ENCODE data around the gene NCAM1.

DNA sequence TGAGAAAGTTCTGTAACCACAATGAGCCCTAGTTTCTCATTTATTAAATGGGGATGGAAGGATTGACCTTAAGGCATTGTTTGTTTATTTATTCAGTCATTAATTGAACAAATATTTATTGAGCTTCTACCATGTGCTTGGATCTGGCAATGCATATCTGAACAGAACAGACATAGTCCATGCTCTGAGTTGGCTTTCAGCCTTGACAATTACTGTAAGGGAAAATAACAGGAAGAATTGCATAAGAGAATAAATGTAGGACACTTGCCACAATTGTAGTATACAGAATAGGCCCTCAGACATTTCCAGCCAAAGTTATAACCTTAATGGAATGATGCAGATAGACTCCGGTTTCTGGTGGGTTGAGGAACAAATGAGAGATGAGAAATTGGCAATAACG is 192.6 kb downstream of the NCAM1 start:
- TF ChIP-seq, protein P1, sequence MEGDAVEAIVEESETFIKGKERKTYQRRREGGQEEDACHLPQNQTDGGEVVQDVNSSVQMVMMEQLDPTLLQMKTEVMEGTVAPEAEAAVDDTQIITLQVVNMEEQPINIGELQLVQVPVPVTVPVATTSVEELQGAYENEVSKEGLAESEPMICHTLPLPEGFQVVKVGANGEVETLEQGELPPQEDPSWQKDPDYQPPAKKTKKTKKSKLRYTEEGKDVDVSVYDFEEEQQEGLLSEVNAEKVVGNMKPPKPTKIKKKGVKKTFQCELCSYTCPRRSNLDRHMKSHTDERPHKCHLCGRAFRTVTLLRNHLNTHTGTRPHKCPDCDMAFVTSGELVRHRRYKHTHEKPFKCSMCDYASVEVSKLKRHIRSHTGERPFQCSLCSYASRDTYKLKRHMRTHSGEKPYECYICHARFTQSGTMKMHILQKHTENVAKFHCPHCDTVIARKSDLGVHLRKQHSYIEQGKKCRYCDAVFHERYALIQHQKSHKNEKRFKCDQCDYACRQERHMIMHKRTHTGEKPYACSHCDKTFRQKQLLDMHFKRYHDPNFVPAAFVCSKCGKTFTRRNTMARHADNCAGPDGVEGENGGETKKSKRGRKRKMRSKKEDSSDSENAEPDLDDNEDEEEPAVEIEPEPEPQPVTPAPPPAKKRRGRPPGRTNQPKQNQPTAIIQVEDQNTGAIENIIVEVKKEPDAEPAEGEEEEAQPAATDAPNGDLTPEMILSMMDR (conservative IDR thresholded peaks at IDR 0.05; ENCODE audit: low read depth in 2 of 2) = no peak
- TF ChIP-seq POLR2AphosphoS5 (IDR thresholded peaks at IDR 0.05; ENCODE audit: low read depth) (no peak), CREB1 (CRISPR knock-in tag; IDR thresholded peaks at IDR 0.05; ENCODE audit: low read depth) (no peak), EZH2 (IDR thresholded peaks at IDR 0.05; ENCODE audit: low read depth, unreplicated experiment) (no peak), EZH2phosphoT487 (IDR thresholded peaks at IDR 0.05; ENCODE audit: unreplicated experiment) (no peak), JUNB (IDR thresholded peaks at IDR 0.05; ENCODE audit: unreplicated experiment) (no peak)
- TF ChIP-seq, protein P2, sequence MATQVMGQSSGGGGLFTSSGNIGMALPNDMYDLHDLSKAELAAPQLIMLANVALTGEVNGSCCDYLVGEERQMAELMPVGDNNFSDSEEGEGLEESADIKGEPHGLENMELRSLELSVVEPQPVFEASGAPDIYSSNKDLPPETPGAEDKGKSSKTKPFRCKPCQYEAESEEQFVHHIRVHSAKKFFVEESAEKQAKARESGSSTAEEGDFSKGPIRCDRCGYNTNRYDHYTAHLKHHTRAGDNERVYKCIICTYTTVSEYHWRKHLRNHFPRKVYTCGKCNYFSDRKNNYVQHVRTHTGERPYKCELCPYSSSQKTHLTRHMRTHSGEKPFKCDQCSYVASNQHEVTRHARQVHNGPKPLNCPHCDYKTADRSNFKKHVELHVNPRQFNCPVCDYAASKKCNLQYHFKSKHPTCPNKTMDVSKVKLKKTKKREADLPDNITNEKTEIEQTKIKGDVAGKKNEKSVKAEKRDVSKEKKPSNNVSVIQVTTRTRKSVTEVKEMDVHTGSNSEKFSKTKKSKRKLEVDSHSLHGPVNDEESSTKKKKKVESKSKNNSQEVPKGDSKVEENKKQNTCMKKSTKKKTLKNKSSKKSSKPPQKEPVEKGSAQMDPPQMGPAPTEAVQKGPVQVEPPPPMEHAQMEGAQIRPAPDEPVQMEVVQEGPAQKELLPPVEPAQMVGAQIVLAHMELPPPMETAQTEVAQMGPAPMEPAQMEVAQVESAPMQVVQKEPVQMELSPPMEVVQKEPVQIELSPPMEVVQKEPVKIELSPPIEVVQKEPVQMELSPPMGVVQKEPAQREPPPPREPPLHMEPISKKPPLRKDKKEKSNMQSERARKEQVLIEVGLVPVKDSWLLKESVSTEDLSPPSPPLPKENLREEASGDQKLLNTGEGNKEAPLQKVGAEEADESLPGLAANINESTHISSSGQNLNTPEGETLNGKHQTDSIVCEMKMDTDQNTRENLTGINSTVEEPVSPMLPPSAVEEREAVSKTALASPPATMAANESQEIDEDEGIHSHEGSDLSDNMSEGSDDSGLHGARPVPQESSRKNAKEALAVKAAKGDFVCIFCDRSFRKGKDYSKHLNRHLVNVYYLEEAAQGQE (IDR thresholded peaks at IDR 0.05; ENCODE audit: unreplicated experiment) = no peak
- TF ChIP-seq, protein P3, sequence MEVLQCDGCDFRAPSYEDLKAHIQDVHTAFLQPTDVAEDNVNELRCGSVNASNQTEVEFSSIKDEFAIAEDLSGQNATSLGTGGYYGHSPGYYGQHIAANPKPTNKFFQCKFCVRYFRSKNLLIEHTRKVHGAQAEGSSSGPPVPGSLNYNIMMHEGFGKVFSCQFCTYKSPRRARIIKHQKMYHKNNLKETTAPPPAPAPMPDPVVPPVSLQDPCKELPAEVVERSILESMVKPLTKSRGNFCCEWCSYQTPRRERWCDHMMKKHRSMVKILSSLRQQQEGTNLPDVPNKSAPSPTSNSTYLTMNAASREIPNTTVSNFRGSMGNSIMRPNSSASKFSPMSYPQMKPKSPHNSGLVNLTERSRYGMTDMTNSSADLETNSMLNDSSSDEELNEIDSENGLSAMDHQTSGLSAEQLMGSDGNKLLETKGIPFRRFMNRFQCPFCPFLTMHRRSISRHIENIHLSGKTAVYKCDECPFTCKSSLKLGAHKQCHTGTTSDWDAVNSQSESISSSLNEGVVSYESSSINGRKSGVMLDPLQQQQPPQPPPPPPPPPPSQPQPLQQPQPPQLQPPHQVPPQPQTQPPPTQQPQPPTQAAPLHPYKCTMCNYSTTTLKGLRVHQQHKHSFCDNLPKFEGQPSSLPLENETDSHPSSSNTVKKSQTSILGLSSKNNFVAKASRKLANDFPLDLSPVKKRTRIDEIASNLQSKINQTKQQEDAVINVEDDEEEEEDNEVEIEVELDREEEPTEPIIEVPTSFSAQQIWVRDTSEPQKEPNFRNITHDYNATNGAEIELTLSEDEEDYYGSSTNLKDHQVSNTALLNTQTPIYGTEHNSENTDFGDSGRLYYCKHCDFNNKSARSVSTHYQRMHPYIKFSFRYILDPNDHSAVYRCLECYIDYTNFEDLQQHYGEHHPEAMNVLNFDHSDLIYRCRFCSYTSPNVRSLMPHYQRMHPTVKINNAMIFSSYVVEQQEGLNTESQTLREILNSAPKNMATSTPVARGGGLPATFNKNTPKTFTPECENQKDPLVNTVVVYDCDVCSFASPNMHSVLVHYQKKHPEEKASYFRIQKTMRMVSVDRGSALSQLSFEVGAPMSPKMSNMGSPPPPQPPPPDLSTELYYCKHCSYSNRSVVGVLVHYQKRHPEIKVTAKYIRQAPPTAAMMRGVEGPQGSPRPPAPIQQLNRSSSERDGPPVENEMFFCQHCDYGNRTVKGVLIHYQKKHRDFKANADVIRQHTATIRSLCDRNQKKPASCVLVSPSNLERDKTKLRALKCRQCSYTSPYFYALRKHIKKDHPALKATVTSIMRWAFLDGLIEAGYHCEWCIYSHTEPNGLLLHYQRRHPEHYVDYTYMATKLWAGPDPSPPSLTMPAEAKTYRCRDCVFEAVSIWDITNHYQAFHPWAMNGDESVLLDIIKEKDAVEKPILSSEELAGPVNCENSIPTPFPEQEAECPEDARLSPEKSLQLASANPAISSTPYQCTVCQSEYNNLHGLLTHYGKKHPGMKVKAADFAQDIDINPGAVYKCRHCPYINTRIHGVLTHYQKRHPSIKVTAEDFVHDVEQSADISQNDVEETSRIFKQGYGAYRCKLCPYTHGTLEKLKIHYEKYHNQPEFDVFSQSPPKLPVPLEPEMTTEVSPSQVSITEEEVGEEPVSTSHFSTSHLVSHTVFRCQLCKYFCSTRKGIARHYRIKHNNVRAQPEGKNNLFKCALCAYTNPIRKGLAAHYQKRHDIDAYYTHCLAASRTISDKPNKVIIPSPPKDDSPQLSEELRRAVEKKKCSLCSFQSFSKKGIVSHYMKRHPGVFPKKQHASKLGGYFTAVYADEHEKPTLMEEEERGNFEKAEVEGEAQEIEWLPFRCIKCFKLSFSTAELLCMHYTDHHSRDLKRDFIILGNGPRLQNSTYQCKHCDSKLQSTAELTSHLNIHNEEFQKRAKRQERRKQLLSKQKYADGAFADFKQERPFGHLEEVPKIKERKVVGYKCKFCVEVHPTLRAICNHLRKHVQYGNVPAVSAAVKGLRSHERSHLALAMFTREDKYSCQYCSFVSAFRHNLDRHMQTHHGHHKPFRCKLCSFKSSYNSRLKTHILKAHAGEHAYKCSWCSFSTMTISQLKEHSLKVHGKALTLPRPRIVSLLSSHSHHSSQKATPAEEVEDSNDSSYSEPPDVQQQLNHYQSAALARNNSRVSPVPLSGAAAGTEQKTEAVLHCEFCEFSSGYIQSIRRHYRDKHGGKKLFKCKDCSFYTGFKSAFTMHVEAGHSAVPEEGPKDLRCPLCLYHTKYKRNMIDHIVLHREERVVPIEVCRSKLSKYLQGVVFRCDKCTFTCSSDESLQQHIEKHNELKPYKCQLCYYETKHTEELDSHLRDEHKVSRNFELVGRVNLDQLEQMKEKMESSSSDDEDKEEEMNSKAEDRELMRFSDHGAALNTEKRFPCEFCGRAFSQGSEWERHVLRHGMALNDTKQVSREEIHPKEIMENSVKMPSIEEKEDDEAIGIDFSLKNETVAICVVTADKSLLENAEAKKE (CRISPR knock-in tag; IDR thresholded peaks at IDR 0.05) = no peak
